Measurements from ENCODE around the gene KHDRBS2. TPM values are rescaled to one million over a fixed set of nuclear protein-coding genes. Genes with fewer than 3 reads are reported as not detected.

The KHDRBS2 gene
- total RNA-seq, 1 experiment from 2014 or later, result 2.7 TPM

GRCh38 chr6:62236784-62237183, 49.2 kb downstream of the KHDRBS2 start:
- no peak for DNase-seq
- no peak overlapping the region for H3K27ac Mint-ChIP-seq
- WGBS (ENCODE audit: extremely low coverage, insufficient read length, low lambda C conversion rate), result no CpG with 5 or more reads among the region's 5 CpGs

More at GRCh38 chr6:62236784-62237183, 49.2 kb downstream of the KHDRBS2 start:
- Histone ChIP-seq H3K27me3 (ENCODE audit: insufficient read depth, low read length) (no peaks in the 10 kb centered on the region), H3K9ac (ENCODE audit: extremely low read depth, insufficient read length, low read length) (no peak overlapping the region), H3K4me1 (ENCODE audit: insufficient read depth, low read length) (no peaks in the 10 kb centered on the region), H2BK15ac (ENCODE audit: low read depth, low read length) (no peak overlapping the region), H2AK5ac (ENCODE audit: insufficient read length, low read length) (no peak overlapping the region), H3K18ac (ENCODE audit: insufficient read length, low read depth, low read length) (no peak overlapping the region), H3K4ac (ENCODE audit: low read depth, low read length) (no peak overlapping the region), H3K27ac (ENCODE audit: insufficient read length, low read depth, low read length) (no peak overlapping the region), H3K9me3 (ENCODE audit: control insufficient read depth, low read depth, low read length) (no peaks in the 10 kb centered on the region), H2BK5ac (ENCODE audit: insufficient read length, low read length) (no peak overlapping the region), H2BK120ac (ENCODE audit: low read depth, low read length, poor library complexity, severe bottlenecking) (no peak overlapping the region), H3K79me1 (ENCODE audit: insufficient read depth, low read depth, low read length, poor library complexity, severe bottlenecking) (no peaks in the 10 kb centered on the region), H2BK20ac (ENCODE audit: low read depth, low read length, poor library complexity, severe bottlenecking) (no peak overlapping the region), H2AFZ (ENCODE audit: low read length) (no peak overlapping the region), H3K56ac (ENCODE audit: insufficient read length, low read depth, low read length) (no peak overlapping the region), H3K23me2 (ENCODE audit: insufficient read length, low read depth, low read length, poor library complexity, severe bottlenecking) (no peaks in the 10 kb centered on the region), H3K79me2 (ENCODE audit: insufficient read depth, low read length) (no peaks in the 10 kb centered on the region), H4K20me1 (ENCODE audit: control insufficient read depth, insufficient read depth, insufficient read length) (no peaks in the 10 kb centered on the region), H3K14ac (ENCODE audit: insufficient read depth, low read length) (no peak overlapping the region), H4K91ac (ENCODE audit: insufficient read length, low read depth, low read length) (no peak overlapping the region), H4K5ac (ENCODE audit: insufficient read length, low read depth, low read length) (no peak overlapping the region), H3T11ph (ENCODE audit: low read length) (no peak overlapping the region), H3K4me2 (ENCODE audit: insufficient read depth, insufficient read length, low read length) (no peak overlapping the region), H4K8ac (replicated peaks; ENCODE audit: insufficient read length, low read depth, low read length) (no peak overlapping the region), H2BK12ac (ENCODE audit: insufficient read length, low read depth, low read length) (no peak overlapping the region), H3K23ac (ENCODE audit: insufficient read length, low read depth, low read length) (no peak overlapping the region)
- Mint-ChIP-seq H3K9me3 (no peaks in the 10 kb centered on the region; a peak in 2 of 5 replicates), H3K4me3 (no peak overlapping the region), H3K4me1 (no peaks in the 10 kb centered on the region), H3K27me3 (ENCODE audit: low read depth) (no peaks in the 10 kb centered on the region), H3K36me3 (ENCODE audit: insufficient read depth in 1 of 3, low read depth in 3 of 3) (peaks cover 3 to 9% (median 8%) of the 10 kb centered on the region in 3 experiments; a peak in 5 of 7 replicates)
- TF ChIP-seq CTCF (conservative IDR thresholded peaks at IDR 0.05), result no peak

All from H9 (cell line).